ENCODE results near the gene ANKS4B. TPM values are rescaled to one million over a fixed set of nuclear protein-coding genes. Genes with fewer than 3 reads are reported as not detected.
"Not testable (repeated sequence)": the region's sequence is repeated elsewhere in the genome, so short reads cannot be mapped to it uniquely, and the experiment has no call there.

Gene ANKS4B
- total RNA-seq, 1 donor from 2014 or later = not detected

- Mint-ChIP-seq H3K9me3 (ENCODE audit: unreplicated experiment) (peaks cover 2% of the 10 kb centered on the region), H3K27ac (ENCODE audit: unreplicated experiment) (no peak overlapping the region), H3K27me3 (ENCODE audit: unreplicated experiment) (peaks cover 4% of the 10 kb centered on the region), H3K36me3 (ENCODE audit: unreplicated experiment) (no peaks in the 10 kb centered on the region), H3K4me1 (ENCODE audit: low read depth, unreplicated experiment) (no peaks in the 10 kb centered on the region), H3K4me3 (ENCODE audit: unreplicated experiment) (peak overlapping the region; percentile 86)
- no peak for TF ChIP-seq CTCF (IDR thresholded peaks at IDR 0.05; ENCODE audit: partially characterized antibody, unreplicated experiment)
- no peak for DNase-seq
These were observed 50.9 kb downstream of the ANKS4B start for GRCh38 chr16:21284414-21284813.

GRCh38 chr16:21285314-21285713, 51.8 kb downstream of the ANKS4B start:
- H3K4me3 Mint-ChIP-seq (ENCODE audit: unreplicated experiment) = no peak overlapping the region
- TF ChIP-seq CTCF (IDR thresholded peaks at IDR 0.05; ENCODE audit: partially characterized antibody, unreplicated experiment) = no peak
- H3K9me3 Mint-ChIP-seq (ENCODE audit: unreplicated experiment) = peaks cover 2% of the 10 kb centered on the region
- no peaks in the 10 kb centered on the region for H3K4me1 Mint-ChIP-seq (ENCODE audit: low read depth, unreplicated experiment)
- H3K27ac Mint-ChIP-seq (ENCODE audit: unreplicated experiment) = no peak overlapping the region
- no peak for DNase-seq
- peaks cover 6% of the 10 kb centered on the region for H3K27me3 Mint-ChIP-seq (ENCODE audit: unreplicated experiment)
- no peaks in the 10 kb centered on the region for H3K36me3 Mint-ChIP-seq (ENCODE audit: unreplicated experiment)

- not testable (repeated sequence) for H3K27me3 Mint-ChIP-seq (ENCODE audit: unreplicated experiment)
These were observed 56.3 kb downstream of the ANKS4B start for GRCh38 chr16:21289789-21290188.

GRCh38 chr16:21300309-21301167, 67.0 kb downstream of the ANKS4B start:
- no peak for TF ChIP-seq CTCF (IDR thresholded peaks at IDR 0.05; ENCODE audit: partially characterized antibody, unreplicated experiment)
- peak overlapping the region; percentile 59 for H3K27ac Mint-ChIP-seq (ENCODE audit: unreplicated experiment)
- H3K4me1 Mint-ChIP-seq (ENCODE audit: low read depth, unreplicated experiment) = no peaks in the 10 kb centered on the region

More at GRCh38 chr16:21289789-21290188, 56.3 kb downstream of the ANKS4B start:
- not testable (repeated sequence) for DNase-seq; H3K36me3 Mint-ChIP-seq (ENCODE audit: unreplicated experiment); H3K4me1 Mint-ChIP-seq (ENCODE audit: low read depth, unreplicated experiment); H3K27ac Mint-ChIP-seq (ENCODE audit: unreplicated experiment); H3K4me3 Mint-ChIP-seq (ENCODE audit: unreplicated experiment); H3K9me3 Mint-ChIP-seq (ENCODE audit: unreplicated experiment)

GRCh38 chr16:21301168-21301894, 67.8 kb downstream of the ANKS4B start:
- no peaks in the 10 kb centered on the region for H3K36me3 Mint-ChIP-seq (ENCODE audit: unreplicated experiment)
- peaks cover 6% of the 10 kb centered on the region for H3K27me3 Mint-ChIP-seq (ENCODE audit: unreplicated experiment)
- H3K27ac Mint-ChIP-seq (ENCODE audit: unreplicated experiment) = no peak overlapping the region

More at GRCh38 chr16:21300309-21301167, 67.0 kb downstream of the ANKS4B start:
- DNase-seq = peak; percentile 77
- Mint-ChIP-seq H3K9me3 (ENCODE audit: unreplicated experiment) (peaks cover 2% of the 10 kb centered on the region), H3K36me3 (ENCODE audit: unreplicated experiment) (no peaks in the 10 kb centered on the region), H3K4me3 (ENCODE audit: unreplicated experiment) (peak overlapping the region; percentile 100), H3K27me3 (ENCODE audit: unreplicated experiment) (peaks cover 6% of the 10 kb centered on the region)

More at GRCh38 chr16:21301168-21301894, 67.8 kb downstream of the ANKS4B start:
- Mint-ChIP-seq H3K9me3 (ENCODE audit: unreplicated experiment) (peaks cover 2% of the 10 kb centered on the region), H3K4me1 (ENCODE audit: low read depth, unreplicated experiment) (no peaks in the 10 kb centered on the region), H3K4me3 (ENCODE audit: unreplicated experiment) (peak overlapping the region; percentile 100)
- DNase-seq = peak; percentile 70
- no peak for TF ChIP-seq CTCF (IDR thresholded peaks at IDR 0.05; ENCODE audit: partially characterized antibody, unreplicated experiment)

Measured in glutamatergic neuron (in vitro differentiated cells).